Keratinocyte (primary cell): ENCODE results near the gene STIMATE.

Experiments
- CTCF ChIP-seq, 3 experiments: IDR thresholded peaks in 1 of 3; conservative IDR thresholded peaks in 1 of 3; optimal IDR thresholded peaks in 1 of 3; 2 replicates in 2 of 3; 3 replicates in 1 of 3; pipeline versions ENCODE3 to v1.5.1; 2011; ENCODE audit warnings: low read length in 3 of 3, mild to moderate bottlenecking in 3 of 3, moderate library complexity in 2 of 3, control low read depth in 1 of 3, inconsistent platforms in 1 of 3; ENCODE audit not compliant: insufficient read depth in 2 of 3; ENCODE audit errors: extremely low read depth in 1 of 3
- EZH2 ChIP-seq: IDR thresholded peaks from one replicate; pipeline ENCODE4 v1.6.1; 2012; ENCODE audit warnings: inconsistent platforms, mild to moderate bottlenecking, low read length, moderate library complexity

GRCh38 chr3:52800079-52800478, 97.3 kb downstream of the STIMATE start:
- TF ChIP-seq CTCF (optimal IDR thresholded peaks at IDR 0.05 in 1 of 3, IDR thresholded peaks at IDR 0.05 in 1 of 3, conservative IDR thresholded peaks at IDR 0.05 in 1 of 3; ENCODE audit: extremely low read depth in 1 of 3, insufficient read depth in 2 of 3, low read length in 3 of 3), result no peak
- TF ChIP-seq EZH2, result no peak
